ACHN (cell line): ENCODE results near the gene TBCD.

Experiments used
- DNase-seq: peaks from one replicate; pipeline ENCODE4 v3.0.0-alpha.2; 2015
- in situ Hi-C: cut with HindIII; loops from 2 replicates; pipeline ENCODE4 v1.10.0; 2017; ENCODE audit warnings: low sequenced_read_pairs, low pct_ligation_motif_present, low pct_unique_long_range_greater_than_20kb

The TBCD gene

DNA sequence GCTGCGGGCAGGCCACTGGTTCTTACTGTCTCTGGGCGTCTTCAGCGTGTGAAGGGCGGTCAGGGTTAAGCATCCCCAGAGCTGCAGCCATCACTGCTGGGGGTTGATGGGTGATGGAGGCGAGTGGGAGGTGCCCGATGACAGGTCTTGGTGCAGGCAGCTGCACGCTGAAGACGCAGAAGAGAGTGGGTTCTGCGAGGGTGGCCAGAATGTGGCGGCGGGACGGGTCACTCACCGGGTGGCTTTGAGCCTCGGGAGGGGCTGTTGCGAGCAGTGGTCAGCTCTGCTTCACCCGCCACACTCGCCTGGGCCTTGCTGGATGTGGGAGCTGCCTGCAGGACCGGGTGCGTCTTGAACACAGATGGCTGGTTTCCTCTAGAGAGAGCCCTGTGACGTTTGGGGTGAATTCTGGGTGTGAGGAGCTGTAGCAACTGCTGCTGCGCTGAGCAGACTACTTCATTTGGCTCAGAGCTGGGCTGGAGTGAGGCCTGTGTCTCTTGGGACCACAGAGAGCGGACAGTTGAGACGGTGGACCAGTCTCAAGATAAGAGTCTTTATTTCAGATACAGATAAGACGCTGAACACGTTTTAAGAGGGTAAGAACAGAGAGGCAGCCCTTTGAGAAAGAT is 132.6 kb downstream of the TBCD start:
- no peak for DNase-seq

DNA sequence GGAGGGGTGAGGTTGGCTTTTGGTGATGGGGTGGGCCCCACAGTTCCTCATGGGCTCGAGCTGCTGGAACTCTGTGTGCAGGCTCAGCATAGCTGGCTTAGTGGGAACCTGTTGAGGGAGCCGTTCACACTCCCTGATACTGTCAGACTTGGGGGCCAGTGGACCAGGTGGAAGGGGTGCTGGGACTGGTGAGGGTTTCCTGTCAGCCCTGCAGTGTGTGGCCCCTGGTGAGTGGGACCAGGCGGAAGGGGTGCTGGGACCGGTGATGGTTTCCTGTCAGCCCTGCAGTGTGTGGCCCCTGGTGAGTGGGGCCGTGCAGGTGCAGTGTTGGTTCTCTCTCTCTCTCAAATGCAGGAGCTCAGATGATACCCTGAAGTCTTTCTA is 133.1 kb downstream of the TBCD start:
- in situ Hi-C loops = no loop called here
- no peak for DNase-seq

More for the DNA sequence above, 132.6 kb downstream of the TBCD start:
- in situ Hi-C loops = no loop called here

DNA sequence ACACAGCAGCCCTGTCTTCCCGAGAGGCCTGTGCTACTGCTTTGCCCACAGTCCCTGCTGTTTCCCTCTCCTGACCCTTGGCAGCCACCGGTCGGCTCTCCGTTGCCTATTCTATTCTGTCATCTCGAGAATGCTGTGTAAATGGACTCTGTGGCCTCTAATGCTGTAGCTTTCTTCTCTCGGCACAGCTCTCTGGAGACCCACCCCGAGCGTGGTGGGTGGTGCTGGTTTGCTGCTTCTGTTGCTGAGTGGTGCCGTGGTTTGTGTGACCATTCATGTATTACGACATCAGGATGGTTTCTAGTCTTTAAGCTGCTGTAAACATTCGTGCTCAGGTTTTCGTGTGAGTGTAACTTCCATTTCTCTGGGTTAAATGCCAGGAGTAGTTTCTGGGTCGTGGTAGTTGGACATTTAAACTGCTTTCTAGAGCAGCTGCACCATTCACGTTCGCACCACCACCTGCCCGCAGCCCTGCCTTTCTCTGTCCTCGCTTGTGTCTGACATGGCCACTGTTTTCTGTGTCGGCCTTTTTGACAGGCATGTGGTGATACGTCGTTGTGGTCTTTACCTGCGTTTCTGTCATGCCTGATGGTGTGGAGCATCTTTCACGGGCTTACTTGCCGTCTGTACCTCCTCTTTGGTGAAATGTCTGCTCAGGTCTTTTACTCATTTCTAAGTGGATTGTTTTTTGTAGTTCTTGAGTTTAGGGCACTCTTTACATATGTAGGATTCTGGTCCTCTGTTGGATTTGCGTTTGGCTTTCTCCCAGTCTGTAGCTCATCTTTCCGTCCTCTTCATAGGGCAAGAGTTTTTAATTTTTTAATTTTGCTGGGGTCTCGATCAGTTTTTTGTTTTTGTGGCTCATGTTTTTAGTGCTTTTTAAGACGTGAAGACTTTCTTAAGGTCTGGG is 135.6 kb downstream of the TBCD start:
- in situ Hi-C loops = no loop called here
- DNase-seq = no peak

DNA sequence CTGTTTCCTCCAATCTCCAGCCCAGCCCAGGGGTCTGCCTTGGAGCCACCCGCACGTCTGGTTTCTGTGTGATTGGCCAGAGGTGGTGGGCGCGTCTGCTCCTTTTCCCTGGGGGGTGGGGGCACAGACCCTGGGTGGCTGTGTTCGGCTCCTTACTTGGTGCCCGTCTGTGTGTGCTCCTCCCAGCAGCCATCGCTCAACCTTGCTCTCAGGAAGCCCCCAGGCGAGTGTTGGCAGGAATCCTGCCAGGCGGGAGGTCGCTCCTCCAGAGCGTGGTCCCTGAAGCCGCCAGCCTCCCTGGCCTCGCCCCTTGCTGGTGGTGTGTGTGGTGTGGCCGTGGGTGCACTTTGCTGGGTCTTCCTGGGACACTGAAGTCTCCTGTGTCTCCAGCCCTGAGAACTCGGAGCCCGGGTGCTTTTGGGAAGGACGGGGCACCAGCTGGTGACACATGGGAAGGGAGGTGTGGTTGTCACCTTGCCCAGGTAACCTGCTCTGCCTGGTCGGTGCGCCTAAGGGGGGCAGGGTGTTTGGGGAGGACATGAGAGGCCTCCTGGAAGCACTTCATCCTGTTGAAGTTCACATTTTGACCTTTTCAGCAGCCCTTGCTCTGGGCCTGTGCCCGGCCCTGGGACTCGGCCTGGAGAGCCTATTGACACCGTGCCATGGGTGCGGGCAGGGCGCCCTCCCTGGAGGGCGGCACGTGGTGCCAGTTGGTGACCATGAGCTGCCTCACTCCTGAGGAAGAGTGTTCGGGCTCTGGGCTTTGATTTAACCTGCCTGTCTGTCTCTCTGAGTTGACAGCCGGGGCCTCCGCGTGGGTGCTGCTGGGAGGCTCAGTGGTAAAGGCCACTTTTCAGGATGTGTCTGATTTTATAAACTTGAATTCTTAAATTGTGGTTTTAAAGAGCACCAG is 137.0 kb downstream of the TBCD start:
- no peak for DNase-seq
- in situ Hi-C loops = no loop called here

DNA sequence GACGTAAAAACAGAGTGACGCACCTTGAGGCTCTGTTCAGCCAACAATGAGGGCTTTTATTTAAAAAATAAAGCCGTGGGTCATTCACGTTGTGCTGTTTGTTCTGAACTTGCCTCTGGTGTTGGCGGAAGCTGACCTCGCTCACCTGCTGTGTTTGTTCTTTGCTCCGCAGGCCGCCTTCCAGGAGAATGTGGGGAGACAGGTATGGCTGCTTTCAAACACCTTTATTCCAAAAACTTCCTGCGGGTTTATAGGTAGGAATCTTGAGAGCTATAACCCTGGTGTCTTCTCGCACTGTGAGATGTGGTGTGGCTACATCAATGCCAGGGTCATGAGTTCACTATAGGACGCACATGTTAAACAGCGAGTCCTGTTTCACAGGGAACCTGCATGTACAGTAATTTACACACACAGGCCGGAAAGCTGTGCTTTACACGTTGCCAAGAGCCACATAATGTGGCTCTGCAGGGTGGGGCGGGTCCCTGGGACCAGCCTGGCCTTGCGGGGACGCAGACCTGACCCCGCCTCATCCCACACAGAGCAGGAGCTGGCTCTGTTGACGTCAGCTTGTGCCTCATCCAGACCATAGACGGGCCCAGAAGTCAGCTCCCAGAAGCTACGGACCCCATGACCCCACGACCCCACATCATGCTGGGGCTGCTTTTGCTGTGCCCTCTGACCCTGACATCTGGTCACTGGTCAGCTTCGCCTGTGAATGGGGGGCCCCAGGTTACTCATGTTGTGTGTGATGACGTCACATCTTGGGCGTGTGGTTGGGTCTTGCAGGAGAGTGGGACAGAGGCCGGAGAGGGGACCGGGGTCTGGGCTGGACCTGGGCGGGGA is 137.9 kb downstream of the TBCD start:
- DNase-seq = no peak
- in situ Hi-C loops = no loop called here

DNA sequence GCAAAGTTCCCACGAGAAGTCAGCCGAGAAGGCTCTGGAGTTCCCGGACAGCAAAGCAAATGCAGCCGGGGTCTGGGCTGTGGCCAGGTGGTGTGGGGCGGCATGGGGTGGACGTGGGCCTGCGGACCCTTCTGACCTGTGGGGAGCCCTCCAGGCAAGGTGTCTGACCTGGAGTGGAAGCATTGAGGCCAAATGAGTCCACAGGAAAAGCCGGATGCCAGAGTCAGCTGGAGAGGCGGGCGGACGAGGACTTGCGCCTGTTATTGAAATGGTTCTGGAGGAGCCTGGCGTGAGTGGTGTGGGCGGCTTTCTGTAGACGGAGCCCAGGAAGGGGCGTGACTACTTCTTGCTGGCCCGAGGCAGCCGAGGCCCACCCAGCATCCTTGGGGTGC is 138.5 kb downstream of the TBCD start:
- in situ Hi-C loops = no loop called here
- no peak for DNase-seq

DNA sequence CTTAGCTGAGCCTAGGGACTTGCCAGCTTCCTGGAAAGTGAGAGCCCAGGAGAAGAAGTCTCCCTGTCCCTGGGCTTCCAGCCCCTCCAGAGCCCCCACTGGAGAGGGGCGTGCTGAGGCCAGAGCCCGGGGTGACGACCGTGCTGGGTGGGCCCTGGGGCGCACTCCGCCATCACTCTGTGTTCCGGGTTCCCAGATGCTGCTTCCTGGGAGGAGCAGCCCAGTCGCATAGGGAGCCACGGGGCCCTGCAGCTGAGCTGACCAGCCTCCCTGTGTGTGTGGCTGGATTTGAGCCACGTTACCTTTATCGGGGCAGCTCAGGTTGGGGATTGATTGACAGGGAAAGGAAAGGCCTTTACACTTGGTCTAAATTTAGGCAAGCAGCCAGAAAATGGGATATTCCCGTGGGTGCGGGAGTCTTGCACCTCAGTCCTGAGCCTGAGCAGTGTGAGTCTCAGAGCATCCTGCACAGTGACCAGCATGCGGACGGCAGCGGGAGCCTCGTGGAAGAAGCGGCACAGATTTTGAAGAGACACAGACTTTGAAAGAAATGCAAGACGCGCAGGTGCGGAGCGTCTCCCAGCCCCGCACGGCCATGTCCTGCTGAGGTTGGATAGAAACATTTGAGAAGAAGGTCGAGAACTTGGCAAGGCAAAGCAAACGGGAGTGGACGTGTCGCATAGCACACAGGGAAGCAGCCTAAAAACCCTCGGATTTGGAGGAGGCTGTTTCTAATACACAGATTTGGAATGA is 139.2 kb downstream of the TBCD start:
- DNase-seq = no peak
- in situ Hi-C loops = no loop called here

DNA sequence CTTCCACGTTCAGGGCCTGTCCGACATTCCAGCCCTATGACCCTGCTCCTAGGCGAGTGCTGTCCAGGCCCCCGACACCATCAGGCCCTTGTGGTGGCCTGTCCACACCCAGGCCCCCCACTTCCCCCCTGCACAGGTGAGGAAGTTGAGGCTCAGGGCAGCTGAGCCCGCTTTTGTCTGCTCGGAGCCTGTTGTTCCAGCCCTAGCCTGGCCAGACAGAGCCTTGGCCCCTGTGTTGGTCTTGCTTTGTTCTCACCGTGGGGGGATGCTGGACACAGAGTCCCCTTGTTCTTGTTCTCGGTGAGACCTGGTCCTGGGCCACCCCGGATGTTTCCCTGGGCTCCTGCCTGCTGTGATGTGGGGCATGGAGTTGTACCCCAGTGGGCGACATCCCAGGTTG is 140.0 kb downstream of the TBCD start:
- in situ Hi-C loops = no loop called here
- DNase-seq = no peak

DNA sequence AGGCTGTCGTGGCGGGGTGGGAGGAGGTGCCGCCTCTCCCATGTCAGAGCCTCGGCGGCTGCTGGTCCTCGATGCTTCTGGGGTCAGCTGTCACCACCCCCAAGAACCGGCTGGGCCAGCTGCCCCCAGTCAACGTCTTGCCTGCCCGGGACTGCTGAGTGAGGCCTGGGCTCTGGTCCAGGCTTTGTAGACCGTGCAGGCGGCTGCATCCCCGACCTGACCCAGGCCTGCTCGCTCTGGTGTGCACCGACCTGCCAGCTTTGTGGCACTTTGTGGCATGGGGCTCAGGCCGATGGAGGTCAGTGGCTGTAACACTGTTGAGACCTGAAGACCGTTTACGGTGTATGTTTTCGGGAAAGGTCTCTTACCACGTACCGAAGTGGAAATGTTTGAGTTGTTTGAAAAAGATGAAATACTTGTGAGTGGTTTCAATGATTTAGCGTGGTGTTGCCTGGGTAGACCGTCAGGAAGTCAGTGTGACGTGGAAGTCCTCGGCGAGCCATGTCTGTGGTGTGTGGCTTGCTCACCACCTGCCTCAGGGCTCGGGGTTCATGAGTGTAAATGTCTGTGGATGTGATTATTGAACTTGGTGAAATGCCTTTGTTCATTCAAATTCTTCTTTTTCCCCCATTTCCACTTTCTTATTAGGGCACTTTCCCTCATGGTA is 141.2 kb downstream of the TBCD start:
- in situ Hi-C loops = no loop called here
- no peak for DNase-seq

DNA sequence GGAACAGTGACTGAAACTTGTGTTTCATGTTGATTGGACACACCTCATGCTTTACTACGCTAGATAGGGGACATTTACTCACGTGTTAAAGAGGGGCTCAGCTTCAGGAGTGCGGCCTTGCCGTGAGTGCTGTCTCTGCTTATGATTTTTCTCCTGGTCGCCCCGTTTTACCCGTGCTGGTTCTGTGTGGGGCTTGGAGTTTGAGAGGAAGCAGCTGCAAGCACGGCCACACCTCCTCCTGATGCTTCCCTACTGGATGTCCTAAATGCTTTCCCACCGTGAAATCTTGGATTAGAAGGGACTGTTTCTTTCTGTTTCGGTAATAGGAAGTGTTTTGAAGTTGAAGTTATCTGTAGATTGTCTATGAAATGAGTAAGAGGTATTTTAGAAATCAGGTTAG is 141.9 kb downstream of the TBCD start:
- in situ Hi-C loops = no loop called here
- no peak for DNase-seq

DNA sequence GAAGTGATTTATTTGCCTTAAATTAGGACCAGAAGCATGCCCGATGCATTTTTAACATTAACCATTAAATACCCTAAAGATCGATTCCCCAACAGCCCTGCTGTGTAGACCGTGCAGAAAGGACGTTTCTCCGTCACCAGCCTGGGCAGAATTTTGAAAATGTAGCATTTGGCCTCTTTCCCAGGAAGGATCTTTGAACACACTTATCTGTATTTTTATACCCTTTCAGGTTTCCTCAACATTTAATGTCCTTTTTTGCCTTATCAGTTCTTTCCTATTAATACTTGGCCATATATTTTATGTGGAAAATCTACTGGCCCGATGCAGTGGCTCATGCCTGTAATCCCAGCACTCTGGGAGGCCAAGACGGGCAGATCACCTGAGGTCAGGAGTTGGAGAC is 142.5 kb downstream of the TBCD start:
- in situ Hi-C loops = no loop called here
- no peak for DNase-seq

DNA sequence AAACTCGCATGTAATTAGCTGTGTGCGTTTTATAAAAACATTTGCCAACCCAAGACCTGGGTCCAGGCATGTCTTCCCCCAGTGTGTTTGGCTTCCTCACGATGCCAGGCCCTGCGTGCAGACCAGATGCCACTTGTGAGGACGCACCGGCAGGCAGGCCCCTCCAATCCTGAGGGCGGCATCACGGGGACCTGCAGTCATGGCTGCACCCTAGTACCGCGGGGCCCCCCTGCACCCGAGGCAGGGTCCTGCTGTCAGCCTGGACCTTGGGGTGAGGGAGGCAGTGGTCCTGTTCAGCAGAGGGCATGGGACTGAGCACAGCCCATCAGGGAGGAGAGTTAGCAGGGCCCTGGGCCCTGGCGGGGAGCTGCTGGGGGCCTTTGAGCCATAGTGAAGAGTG is 143.2 kb downstream of the TBCD start:
- DNase-seq = no peak
- in situ Hi-C loops = no loop called here

DNA sequence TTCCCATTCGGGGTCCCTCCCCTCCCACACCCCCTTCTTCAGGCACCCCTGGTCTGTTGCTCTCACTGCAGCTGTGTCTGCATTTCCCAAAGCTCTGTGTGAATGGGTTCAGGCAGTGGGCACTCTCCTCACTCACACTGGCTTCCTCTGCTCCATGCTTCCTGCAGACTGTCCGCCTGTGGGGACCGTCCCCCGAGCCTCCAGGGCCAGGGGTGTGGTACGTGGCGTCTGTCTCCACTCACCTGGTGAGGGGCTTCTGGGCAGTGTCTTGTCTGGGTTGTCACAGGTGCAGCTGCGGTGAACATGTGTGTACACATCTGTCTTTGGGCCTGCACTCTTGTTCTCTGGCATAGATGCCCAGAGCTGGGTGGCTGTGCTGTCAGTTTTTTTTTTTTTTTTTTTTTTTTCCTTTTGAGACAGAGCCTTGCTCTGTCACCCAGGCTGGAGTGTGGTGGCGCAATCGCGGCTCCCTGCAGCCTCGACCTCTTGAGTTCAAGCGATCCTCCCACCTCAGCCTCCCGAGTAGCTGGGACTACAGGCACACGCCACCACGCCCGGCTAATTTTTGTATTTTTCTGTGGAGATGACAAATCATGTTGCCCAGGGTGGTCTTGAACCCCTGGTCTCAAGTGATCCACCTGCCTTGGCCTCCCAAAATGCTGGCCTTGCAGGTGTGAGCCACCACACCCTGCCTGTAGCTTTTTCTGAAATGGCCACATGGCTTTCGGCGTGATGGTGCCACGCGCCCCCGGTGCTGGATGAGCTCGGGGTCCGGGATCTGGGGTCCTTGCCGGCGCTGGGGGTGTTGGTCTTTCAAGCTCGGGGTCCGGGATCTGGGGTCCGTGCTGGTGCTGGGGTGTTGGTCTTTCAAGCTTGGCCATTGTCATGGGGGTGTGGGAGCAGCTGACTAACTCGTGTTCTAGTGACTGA is 144.5 kb downstream of the TBCD start:
- in situ Hi-C loops = no loop called here
- DNase-seq = no peak

DNA sequence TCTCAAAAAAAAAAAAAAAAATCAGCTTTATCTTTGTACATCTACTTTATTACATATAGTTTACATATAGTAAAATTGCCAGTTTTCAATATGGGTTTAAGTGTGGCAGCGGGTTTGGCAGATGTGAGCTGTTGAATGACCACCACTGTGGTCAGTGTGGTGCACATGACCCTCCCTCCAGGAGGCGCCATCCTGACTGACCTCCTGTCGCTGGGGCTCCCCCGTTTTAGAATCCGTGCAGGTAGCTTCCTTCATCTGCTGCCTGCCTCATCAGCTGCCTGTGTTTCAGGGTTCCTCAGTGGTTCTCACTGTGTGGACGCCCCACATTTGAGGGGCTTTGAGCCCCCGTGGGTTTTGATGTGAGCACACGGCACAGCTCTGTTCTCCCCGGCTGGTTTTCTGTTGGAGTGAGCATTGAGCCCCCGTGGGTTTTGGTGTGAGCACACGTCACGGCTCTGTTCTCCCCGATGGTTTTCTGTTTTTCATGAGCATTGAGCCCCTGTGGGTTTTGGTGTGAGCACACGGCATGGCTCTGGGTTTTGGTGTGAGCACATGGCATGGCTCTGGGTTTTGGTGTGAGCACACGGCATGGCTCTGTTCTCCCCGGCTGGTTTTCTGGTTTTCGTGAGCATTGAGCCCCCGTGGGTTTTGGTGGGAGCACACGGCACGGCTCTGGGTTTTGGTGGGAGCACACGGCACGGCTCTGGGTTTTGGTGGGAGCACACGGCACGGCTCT is 145.8 kb downstream of the TBCD start:
- DNase-seq = no peak
- in situ Hi-C loops = no loop called here

DNA sequence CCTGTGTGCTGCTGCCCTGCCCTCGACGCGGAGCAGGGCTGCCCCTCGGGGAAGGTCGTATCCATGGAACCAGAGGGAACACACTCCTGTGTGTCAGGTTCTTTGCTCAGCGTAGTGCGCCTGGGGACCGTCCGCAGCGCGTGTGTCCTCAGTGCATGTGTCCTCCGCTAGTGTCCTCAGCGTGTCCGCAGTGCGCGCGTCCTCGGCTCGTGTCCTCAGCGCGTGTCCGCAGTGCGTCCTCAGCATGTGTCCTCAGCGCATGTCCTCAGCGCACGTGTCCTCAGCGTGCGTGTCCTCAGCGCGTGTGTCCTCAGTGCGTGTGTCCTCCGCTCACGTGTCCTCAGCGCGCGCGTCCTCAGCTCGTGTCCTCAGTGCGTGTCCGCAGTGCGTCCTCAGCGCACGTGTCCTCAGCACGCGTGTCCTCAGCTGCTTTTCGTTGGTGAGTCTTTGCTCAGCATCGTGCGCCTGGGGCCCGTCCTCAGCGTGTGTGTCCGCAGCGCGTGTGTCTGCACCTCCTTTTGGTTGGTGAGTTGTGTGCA is 147.2 kb downstream of the TBCD start:
- DNase-seq = no peak
- in situ Hi-C loops = no loop called here
